ENCODE data around the gene RGS19.

Gene RGS19

GRCh38 chr20:64033981-64034493 lies 45.3 kb downstream of the RGS19 start:
- no peak overlapping the region for H3K27ac ChIP-seq
- TF ChIP-seq CTCF (IDR thresholded peaks at IDR 0.05) = no peak
- no peak for DNase-seq (ENCODE audit: low spot score)
- no peak overlapping the region for H3K4me3 ChIP-seq

- TF ChIP-seq CTCF (IDR thresholded peaks at IDR 0.05) = no peak
- Histone ChIP-seq H3K27ac (no peak overlapping the region), H3K4me3 (no peak overlapping the region)
- no peak for DNase-seq (ENCODE audit: low spot score)
These were observed 46.4 kb downstream of the RGS19 start for GRCh38 chr20:64032706-64033624.

GRCh38 chr20:64031822-64032314 lies 47.5 kb downstream of the RGS19 start:
- H3K4me3 ChIP-seq = no peak overlapping the region
- DNase-seq (ENCODE audit: low spot score) = no peak
- no peak for TF ChIP-seq CTCF (IDR thresholded peaks at IDR 0.05)
- no peak overlapping the region for H3K27ac ChIP-seq

GRCh38 chr20:64030371-64031134 lies 48.8 kb downstream of the RGS19 start:
- Histone ChIP-seq H3K4me3 (no peak overlapping the region), H3K27ac (no peak overlapping the region)
- TF ChIP-seq CTCF (IDR thresholded peaks at IDR 0.05) = no peak
- DNase-seq (ENCODE audit: low spot score) = no peak

GRCh38 chr20:64029293-64030117 lies 49.8 kb downstream of the RGS19 start:
- no peak for DNase-seq (ENCODE audit: low spot score)
- TF ChIP-seq CTCF (IDR thresholded peaks at IDR 0.05) = no peak
- Histone ChIP-seq H3K4me3 (no peak overlapping the region), H3K27ac (no peak overlapping the region)

- Histone ChIP-seq H3K4me3 (no peak overlapping the region), H3K27ac (no peak overlapping the region)
- TF ChIP-seq CTCF (IDR thresholded peaks at IDR 0.05) = no peak
- no peak for DNase-seq (ENCODE audit: low spot score)
These were observed 51.2 kb downstream of the RGS19 start for GRCh38 chr20:64027981-64028685.
